ENCODE data around the gene DNAH8. TPM values are rescaled to one million over a fixed set of nuclear protein-coding genes. Genes with fewer than 3 reads are reported as not detected.

DNAH8 gene
- total RNA-seq, 1 donor from 2014 or later = 0.05 TPM

DNA sequence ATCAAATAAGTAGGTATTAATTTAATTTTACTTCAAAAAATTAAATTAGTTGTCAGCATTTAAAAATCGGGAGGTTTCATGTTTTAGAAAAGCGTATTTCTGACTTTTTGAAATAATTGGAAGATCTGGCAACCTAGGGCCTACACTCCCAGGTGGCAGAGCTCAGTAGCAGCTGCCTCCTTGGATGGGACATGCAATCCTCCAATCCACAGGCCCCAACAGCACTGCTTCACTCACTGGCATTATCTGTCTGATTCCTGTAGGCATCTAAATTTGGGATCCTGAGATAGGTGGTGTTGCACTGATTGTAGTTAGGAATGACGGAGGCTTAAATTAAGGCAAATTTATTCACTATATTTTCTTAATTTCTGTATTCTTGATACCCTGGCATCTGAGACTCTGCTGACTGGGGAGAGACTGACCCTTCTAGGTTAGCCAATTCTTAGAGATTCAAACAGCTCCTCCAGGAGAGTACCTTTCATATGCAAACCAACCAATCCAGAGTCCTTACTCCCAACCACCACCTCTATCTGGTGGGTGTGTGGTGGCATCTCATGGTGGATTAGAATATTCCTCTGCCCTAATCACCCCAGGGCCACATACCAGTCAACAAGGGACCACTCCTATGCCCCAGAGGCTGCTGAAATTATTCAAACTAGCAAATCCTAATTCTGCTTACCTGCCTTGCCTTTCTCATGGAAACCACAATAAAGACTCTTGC lies 186.9 kb downstream of the DNAH8 start:
- Mint-ChIP-seq H3K27me3 (ENCODE audit: low read depth) (no peaks in the 10 kb centered on the region), H3K4me1 (no peaks in the 10 kb centered on the region), H3K36me3 (ENCODE audit: low read depth) (no peaks in the 10 kb centered on the region), H3K4me3 (no peak overlapping the region), H3K27ac (ENCODE audit: unreplicated experiment) (no peak overlapping the region), H3K9me3 (no peaks in the 10 kb centered on the region)
- DNase-seq (ENCODE audit: low read depth, low spot score) = no peak
- TF ChIP-seq, protein P1, sequence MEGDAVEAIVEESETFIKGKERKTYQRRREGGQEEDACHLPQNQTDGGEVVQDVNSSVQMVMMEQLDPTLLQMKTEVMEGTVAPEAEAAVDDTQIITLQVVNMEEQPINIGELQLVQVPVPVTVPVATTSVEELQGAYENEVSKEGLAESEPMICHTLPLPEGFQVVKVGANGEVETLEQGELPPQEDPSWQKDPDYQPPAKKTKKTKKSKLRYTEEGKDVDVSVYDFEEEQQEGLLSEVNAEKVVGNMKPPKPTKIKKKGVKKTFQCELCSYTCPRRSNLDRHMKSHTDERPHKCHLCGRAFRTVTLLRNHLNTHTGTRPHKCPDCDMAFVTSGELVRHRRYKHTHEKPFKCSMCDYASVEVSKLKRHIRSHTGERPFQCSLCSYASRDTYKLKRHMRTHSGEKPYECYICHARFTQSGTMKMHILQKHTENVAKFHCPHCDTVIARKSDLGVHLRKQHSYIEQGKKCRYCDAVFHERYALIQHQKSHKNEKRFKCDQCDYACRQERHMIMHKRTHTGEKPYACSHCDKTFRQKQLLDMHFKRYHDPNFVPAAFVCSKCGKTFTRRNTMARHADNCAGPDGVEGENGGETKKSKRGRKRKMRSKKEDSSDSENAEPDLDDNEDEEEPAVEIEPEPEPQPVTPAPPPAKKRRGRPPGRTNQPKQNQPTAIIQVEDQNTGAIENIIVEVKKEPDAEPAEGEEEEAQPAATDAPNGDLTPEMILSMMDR (conservative IDR thresholded peaks at IDR 0.05) = no peak

DNA sequence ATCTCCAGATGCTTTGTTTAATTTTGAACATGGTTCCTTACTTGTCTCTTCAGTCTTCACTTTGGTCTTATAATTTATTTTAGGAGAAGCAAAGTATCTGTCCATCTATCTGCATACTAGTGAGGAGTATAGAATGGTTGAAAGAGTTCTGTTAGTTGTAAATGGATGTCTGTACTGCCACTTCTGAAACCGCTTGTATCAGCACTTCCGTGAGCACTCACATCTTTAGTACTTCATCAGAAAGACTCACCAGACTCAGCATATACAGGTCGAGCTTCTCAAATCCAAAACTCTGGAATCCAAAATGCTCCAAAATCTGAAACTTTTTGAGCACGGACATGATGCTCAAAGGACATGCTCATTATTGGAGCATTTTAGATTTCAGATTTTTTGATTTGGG lies 191.5 kb downstream of the DNAH8 start:
- Mint-ChIP-seq H3K4me3 (no peak overlapping the region), H3K27ac (ENCODE audit: unreplicated experiment) (no peak overlapping the region)

DNA sequence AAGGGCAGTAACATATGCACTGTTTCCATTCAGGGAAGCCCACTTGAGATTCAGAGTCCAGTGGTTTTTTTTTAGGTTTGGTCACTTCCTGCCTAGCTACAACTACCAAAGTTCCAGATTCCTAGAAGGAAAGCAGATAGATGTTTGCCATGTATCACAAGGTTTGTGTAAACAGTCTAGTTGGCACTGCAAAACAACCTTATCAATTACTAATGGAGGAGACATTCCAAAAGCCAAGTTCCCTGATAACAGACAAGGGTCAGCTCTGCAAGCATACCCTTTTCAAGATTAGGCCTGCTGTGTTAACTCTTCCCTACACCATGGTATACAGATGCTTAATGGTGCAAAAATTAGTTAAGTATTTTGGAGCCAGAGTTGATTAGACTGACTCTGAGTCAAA lies 192.2 kb downstream of the DNAH8 start:
- no peaks in the 10 kb centered on the region for H3K27me3 Mint-ChIP-seq (ENCODE audit: low read depth)
- TF ChIP-seq, protein P1 (conservative IDR thresholded peaks at IDR 0.05) = no peak
- H3K4me1 Mint-ChIP-seq = peaks cover 5% of the 10 kb centered on the region
- H3K36me3 Mint-ChIP-seq (ENCODE audit: low read depth) = no peaks in the 10 kb centered on the region
- H3K9me3 Mint-ChIP-seq = no peaks in the 10 kb centered on the region
- no peak overlapping the region for H3K4me3 Mint-ChIP-seq
- no peak for DNase-seq (ENCODE audit: low read depth, low spot score)
- no peak overlapping the region for H3K27ac Mint-ChIP-seq (ENCODE audit: unreplicated experiment)

More for the DNA sequence above, 191.5 kb downstream of the DNAH8 start:
- Mint-ChIP-seq H3K9me3 (no peaks in the 10 kb centered on the region), H3K27me3 (ENCODE audit: low read depth) (no peaks in the 10 kb centered on the region), H3K36me3 (ENCODE audit: low read depth) (no peaks in the 10 kb centered on the region), H3K4me1 (peaks cover 5% of the 10 kb centered on the region)
- DNase-seq (ENCODE audit: low read depth, low spot score) = no peak
- TF ChIP-seq, protein P1 (conservative IDR thresholded peaks at IDR 0.05) = no peak

DNA sequence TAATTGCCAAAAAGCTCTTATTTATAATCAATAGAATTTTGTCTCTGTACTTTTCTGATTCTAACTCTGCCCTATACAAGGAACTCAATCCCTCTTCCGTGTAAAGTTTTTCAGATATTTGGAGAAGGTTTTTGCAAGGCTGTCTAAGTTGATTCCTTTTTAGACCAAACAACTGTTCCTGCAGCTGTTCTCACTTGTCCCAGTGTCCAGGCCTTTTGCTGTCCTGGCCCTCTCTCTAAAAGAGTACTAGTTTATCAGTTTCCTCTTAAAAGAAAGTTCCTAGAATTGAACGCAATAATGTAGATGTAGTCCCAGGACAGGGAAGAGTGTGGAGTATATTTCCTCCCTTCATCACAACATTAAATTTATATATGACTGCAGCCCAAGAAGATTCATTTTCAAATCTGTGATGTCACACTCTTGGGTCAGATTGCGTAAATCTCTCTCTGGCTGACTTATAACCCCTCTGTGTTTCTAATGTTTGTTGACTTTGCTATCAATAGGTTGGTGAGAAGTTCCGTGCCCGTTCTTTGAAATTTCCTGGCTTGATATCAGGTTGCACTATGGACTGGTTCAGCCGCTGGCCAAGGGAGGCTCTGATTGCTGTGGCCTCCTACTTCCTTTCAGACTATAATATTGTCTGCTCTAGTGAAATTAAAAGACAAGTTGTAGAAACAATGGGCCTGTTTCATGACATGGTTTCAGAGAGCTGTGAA lies 194.1 kb downstream of the DNAH8 start:
- Mint-ChIP-seq H3K4me3 (no peak overlapping the region), H3K27me3 (ENCODE audit: low read depth) (no peaks in the 10 kb centered on the region), H3K36me3 (ENCODE audit: low read depth) (no peaks in the 10 kb centered on the region), H3K27ac (ENCODE audit: unreplicated experiment) (no peak overlapping the region), H3K9me3 (no peaks in the 10 kb centered on the region), H3K4me1 (peaks cover 5% of the 10 kb centered on the region)
- TF ChIP-seq, protein P1 (conservative IDR thresholded peaks at IDR 0.05) = no peak
- no peak for DNase-seq (ENCODE audit: low read depth, low spot score)

DNA sequence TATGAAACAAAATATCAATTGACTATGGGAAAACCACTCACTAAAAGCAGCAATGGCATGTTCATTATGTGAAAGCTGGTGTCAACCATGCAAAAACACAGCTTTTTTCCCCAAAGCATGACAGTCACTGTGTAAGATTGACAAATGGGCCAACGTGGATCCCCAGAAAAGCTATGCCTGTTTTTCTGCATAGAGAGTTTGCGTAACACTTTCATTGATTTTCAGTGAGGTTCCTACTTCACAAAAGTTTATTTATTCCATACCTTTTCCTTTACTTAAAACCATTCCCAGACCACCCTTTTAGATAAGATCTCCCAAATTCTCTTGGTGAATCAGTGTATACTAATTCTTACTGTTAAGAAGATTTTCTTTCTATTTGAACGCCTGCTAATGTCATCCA lies 195.1 kb downstream of the DNAH8 start:
- no peaks in the 10 kb centered on the region for H3K27me3 Mint-ChIP-seq (ENCODE audit: low read depth)
- H3K4me3 Mint-ChIP-seq = no peak overlapping the region
- H3K36me3 Mint-ChIP-seq (ENCODE audit: low read depth) = no peaks in the 10 kb centered on the region
- DNase-seq (ENCODE audit: low read depth, low spot score) = no peak
- H3K4me1 Mint-ChIP-seq = peaks cover 5% of the 10 kb centered on the region
- no peaks in the 10 kb centered on the region for H3K9me3 Mint-ChIP-seq
- H3K27ac Mint-ChIP-seq (ENCODE audit: unreplicated experiment) = no peak overlapping the region
- TF ChIP-seq, protein P1 (conservative IDR thresholded peaks at IDR 0.05) = no peak
